ENCODE results near the gene LRRC46. TPM values are rescaled to one million over a fixed set of nuclear protein-coding genes. Genes with fewer than 3 reads are reported as not detected.

LRRC46 gene
- total and polyA plus RNA-seq, 10 donors = 0.42 to 1.4 (median 1.1) TPM

- H3K36me3 ChIP-seq = no peaks in the 10 kb centered on the region
- peaks cover 14 to 55% (median 37%) of the 10 kb centered on the region in 6 donors for H3K4me1 ChIP-seq
- WGBS, 5 donors = 37 to 43% (median 41%) methylated on average over 9 to 71 of the region's 71 CpGs
- intact Hi-C loops (cut with DNase I; ENCODE audit: low total_unique reads) = no loop called here
- no peaks in the 10 kb centered on the region for H3K9me3 ChIP-seq
- TF ChIP-seq CTCF (IDR thresholded peaks at IDR 0.05 in 8 of 11, conservative IDR thresholded peaks at IDR 0.05 in 3 of 11) (peak in 2 of 11 experiments; percentile 15 to 23), POLR2A (IDR thresholded peaks at IDR 0.05) (no peak)
- no peak for DNase-seq
- no peak overlapping the region for H3K27ac ChIP-seq
- peaks cover 4 to 89% (median 62%) of the 10 kb centered on the region in 7 donors for H3K27me3 ChIP-seq (replicated peaks in 1 of 7)
- H3K4me3 ChIP-seq = peak overlapping the region in 1 of 8 donors; percentile 42
Measured at GRCh38 chr17:47847341-47848197, 16.1 kb downstream of the LRRC46 start.

- 63 to 73% (median 70%) methylated on average over 22 to 23 of the region's 23 CpGs for WGBS, 5 donors
- H3K4me1 ChIP-seq = peaks cover 14 to 50% (median 36%) of the 10 kb centered on the region in 6 donors
Measured at GRCh38 chr17:47848198-47848513, 16.7 kb downstream of the LRRC46 start.

GRCh38 chr17:47850373-47850691 lies 18.9 kb downstream of the LRRC46 start:
- peaks cover 4 to 100% (median 79%) of the 10 kb centered on the region in 7 donors for H3K27me3 ChIP-seq (replicated peaks in 1 of 7)
- TF ChIP-seq POLR2AphosphoS5 (IDR thresholded peaks at IDR 0.05) (no peak), CTCF (IDR thresholded peaks at IDR 0.05 in 8 of 11, conservative IDR thresholded peaks at IDR 0.05 in 3 of 11) (no peak), POLR2A (IDR thresholded peaks at IDR 0.05) (no peak)

More at GRCh38 chr17:47848198-47848513, 16.7 kb downstream of the LRRC46 start:
- Histone ChIP-seq H3K4me3 (no peak overlapping the region), H3K27me3 (replicated peaks in 1 of 7) (peaks cover 4 to 95% (median 68%) of the 10 kb centered on the region in 7 donors), H3K36me3 (no peaks in the 10 kb centered on the region), H3K9me3 (no peaks in the 10 kb centered on the region), H3K27ac (no peak overlapping the region)
- intact Hi-C loops (cut with DNase I; ENCODE audit: low total_unique reads) = no loop called here
- DNase-seq = no peak
- no peak for TF ChIP-seq POLR2AphosphoS5 (IDR thresholded peaks at IDR 0.05)
- no peak for TF ChIP-seq POLR2A (IDR thresholded peaks at IDR 0.05)
- no peak for TF ChIP-seq CTCF (IDR thresholded peaks at IDR 0.05 in 8 of 11, conservative IDR thresholded peaks at IDR 0.05 in 3 of 11)

More at GRCh38 chr17:47850373-47850691, 18.9 kb downstream of the LRRC46 start:
- peak overlapping the region in 7 of 8 donors; percentile 14 to 67 (median 31) for H3K4me3 ChIP-seq
- intact Hi-C loops (cut with DNase I; ENCODE audit: low total_unique reads) = loop anchor here (10.0 kb wide), 1 partner anchor 874 kb away; the partner anchor contains the start of genes HOXB13, PRAC1 and PRAC2
- H3K9me3 ChIP-seq = no peaks in the 10 kb centered on the region
- H3K27ac ChIP-seq = peak overlapping the region in 5 of 8 donors; percentile 5 to 74 (median 57)
- peak; percentile 51 for DNase-seq
- H3K36me3 ChIP-seq = no peaks in the 10 kb centered on the region
- peaks cover 14 to 48% (median 36%) of the 10 kb centered on the region in 6 donors for H3K4me1 ChIP-seq
- WGBS, 5 donors = 47 to 74% (median 64%) methylated on average over 9 of the region's 9 CpGs

All from spleen (tissue), 11 donors.